ENCODE data around the gene TXNL4A.
"Not testable (repeated sequence)": the region's sequence is repeated elsewhere in the genome, so short reads cannot be mapped to it uniquely, and the experiment has no call there.

Gene TXNL4A, protein sequence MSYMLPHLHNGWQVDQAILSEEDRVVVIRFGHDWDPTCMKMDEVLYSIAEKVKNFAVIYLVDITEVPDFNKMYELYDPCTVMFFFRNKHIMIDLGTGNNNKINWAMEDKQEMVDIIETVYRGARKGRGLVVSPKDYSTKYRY

DNA sequence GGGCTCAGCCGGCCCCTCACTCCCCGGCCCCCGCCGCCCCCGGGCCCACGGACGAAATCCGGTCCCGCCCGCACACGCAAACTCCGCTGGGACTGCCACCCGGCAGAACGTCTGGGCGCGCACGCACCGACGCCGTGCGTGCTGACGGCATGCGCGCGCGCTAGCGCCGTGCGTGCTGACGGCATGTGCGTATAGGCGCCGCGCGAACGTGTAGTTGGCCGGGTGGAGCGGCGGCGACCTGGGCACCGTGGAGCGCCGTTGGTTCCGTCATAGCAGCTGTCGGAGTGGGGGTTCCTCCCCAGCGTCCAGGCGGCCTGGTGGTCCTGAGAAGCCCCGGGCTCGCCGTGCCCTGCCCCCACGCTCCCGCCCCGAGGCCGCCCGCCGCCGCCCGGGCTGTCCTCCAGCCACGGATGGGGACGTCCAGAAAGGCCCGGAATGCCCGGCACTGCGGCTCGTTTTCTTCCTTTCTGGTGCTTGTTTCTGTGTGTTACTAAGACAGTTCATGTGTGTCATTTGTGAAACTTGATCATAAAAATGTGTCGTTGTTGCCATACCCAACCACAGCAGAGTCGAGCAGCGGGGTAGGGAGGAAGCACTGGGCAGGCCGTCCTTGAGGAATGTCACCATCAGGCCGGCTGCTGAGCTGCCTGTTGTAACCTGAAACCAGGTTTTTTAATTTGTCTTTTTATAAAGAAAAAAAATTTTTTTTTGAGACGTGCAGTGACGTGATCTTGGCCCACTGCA is at the start of gene TXNL4A:
TSS of gene TXNL4A (minus strand) at position 113 of the 744 bp plus-strand sequence. CDS start 171 bp downstream, outside the sequence.
- DNase-seq (ENCODE audit: low spot score): peak; percentile 67

DNA sequence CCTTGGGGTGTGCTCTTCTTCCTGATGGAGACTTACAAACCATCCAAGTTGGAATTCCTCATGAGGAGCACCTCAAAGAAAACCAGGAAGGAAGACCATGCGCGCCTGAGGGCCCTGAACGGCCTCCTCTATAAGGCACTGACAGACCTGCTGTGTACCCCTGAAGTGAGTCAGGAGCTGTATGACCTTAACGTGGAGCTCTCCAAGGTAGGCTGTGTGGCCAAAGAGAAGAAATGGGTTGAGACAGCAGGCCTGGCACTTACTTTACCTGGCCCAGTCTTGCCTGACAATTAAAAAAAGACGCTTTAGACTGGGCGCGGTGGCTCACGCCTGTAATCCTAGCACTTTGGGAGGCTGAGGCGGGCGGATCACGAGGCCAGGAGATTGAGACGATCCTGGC is 48.9 kb upstream of the TXNL4A start:
- no peak for DNase-seq (ENCODE audit: low spot score)

DNA sequence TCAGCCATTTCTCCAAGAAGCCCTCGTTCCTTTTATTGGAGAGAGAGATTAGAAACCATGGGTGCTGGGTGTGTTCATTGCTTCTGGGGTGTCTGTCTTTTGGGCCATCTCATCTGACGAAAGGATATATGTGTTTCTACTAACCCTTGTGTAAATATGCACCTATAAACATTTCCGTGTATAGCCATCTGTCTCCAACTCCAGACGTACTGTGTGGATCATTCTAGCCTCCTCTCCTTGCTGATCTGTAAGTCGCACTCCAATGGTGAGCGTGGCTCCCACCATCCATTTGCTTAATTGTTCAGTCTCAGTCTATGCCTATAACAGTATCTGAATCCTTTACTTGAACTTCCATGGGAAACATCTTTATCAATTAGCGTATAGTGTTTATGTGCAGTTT is 47.6 kb upstream of the TXNL4A start:
- no peak for DNase-seq (ENCODE audit: low spot score)

DNA sequence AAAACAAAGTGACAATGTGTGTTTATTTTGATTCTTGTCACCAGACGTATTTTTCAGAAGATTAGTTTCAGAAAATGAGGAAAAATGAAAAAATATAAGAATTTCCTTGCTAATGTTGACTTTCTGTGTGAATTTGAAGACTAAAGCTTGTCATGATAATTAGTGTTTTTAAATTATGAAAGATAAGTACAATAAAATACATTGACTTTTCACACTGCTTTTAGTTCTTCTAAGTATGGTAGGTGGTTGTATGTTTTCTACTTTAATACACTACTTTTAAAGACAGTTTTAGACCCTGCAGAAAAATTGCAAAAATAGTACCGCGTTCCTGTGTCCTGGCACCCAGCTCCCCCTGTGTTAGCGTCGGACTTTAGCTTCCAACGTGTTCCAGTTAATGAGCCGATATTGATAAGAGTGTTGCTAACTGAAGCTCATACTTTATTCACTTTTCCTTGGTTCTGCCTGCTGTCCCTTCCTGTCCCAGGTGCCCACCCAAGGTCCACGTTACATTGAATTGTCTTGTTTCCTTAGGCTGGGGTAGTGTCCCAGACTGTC is 46.6 kb upstream of the TXNL4A start:
- DNase-seq (ENCODE audit: low spot score): no peak

DNA sequence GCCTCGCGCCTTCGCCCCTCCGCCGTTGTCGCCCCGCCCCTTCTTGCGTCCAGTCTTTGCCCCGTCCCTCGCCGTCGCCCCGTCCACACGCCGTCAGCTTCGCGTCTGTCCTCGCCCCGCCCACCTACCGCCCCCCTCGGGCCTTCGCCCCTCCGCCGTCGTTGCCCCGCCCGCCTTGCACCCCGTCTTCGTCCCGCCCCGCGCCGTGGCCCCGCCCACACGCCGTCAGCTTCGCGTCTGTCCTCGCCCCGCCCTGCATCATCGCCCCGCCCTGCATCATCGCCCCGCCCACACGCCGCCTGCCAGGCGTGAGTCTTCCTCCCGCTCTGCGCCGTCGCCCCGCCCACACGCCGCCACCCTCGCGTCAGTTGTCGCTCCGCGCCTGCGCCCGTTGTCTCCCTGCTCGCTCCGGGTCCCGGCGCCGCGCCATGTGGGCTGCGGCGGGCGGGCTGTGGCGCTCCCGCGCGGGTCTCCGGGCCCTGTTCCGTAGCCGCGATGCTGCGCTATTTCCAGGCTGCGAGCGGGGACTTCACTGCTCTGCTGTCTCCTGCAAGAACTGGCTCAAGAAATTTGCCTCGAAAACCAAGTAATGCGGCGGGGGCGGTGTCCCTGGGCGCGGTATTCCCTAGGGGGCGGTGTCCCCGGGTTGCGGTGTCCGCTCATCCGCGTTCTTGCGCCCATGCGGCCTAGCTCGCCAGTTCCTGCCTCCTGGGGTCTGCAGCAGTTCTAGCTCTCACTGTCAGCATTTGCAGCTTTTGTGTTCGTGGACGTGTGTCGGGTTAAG is 45.9 kb upstream of the TXNL4A start, which contains the start of gene RBFA:
TSS of gene RBFA (plus strand) at position 367 of the 784 bp plus-strand sequence. CDS start at position 429, 62 bp downstream.
- peak; percentile 84 for DNase-seq (ENCODE audit: low spot score)

DNA sequence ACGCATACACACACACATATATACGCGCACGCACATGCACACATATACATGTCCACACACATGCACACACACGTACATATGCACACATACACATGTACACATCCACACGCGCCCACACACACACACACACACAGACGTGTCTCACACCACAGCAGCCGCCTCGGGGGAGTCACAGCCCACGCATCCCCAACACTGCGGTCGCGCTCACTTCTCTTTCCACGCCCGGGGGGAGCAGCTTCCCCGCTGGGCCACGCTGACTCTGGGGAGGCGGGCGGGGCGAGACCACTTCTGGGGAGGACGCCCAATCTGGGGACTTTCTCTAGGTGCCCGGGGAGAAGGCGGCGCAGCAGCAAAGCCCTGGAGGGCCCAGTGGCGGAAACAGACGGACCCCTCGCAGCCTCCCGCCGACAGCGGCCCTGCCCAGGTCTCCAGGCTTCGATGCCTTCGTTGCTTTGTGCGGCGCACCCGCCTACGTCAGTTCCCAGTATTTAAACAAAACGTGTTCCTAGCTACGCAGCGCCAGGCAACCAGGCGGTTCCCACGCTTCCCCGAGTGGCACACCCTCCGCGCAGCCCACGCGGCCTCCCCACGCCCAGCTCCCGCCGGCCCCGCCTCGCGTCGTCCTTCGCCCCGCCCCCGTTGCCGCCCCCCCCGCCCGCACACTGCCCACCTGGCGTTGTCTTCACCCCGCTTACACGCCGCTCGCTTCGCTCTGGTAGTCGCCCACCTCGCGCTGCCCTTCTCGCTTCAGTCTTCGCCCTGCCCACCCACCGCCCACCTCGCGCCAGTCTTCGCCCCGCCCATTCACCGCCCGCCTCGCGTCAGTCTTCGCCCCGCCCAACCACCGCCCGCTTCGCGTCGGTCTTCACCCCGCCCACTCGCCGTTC is 45.1 kb upstream of the TXNL4A start:
- DNase-seq (ENCODE audit: low spot score): peak; percentile 72

DNA sequence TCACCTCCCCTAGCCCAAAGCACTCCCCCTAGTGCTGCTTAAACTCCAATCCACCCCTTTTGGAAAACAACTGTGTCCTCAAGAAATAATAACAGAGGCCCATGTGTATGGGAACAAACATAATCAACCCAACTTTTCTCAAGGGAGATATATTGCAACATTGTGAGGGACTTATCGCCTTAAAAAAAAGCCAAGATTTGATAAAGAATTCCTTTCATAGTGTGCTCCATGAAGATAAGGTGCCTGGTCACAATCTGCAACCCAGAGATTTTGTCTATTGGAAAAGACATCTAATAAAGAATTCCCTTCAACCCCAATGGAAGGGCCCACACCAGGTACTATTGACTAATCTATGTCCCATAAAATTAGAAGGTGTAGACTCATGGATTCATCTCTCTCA is 41.3 kb upstream of the TXNL4A start:
- DNase-seq (ENCODE audit: low spot score): no peak

DNA sequence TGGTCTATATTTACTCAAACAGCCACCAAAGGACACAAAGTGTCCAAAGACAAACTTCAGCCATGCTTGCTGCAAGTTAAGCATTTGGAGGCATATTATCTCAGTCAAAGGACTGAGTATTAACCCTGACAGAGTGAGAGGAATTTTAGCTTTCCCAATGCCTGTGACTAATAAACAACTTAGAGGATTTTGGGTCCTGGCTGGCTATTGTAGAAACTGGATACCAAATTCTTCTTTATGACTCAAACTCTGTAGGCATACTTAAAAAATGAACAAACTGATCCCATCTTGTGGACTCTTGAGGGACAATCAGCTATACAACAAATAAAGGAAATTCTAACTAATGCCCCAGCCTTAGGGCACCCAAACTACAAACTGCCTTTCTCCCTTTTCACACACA is 39.4 kb upstream of the TXNL4A start:
- DNase-seq (ENCODE audit: low spot score): not testable (repeated sequence)

DNA sequence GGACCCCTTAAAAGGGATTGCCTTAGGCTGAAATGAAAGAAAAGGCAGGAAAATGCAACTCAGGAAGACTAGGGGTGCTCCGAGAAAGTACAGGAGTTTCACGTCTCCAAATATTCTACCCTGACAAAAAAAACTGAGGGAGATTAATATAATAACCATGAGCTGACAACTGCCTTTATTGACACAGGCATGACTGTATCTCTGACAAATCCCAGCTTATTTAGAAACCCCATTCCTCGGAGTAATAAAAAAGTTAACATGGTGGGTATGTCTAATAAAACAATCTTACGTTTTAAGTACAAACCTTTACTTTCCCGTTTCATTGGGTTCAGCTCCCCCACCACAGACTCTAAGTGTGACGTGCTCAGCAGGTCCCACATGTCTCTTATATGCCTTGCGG is 38.0 kb upstream of the TXNL4A start:
- no peak for DNase-seq (ENCODE audit: low spot score)

DNA sequence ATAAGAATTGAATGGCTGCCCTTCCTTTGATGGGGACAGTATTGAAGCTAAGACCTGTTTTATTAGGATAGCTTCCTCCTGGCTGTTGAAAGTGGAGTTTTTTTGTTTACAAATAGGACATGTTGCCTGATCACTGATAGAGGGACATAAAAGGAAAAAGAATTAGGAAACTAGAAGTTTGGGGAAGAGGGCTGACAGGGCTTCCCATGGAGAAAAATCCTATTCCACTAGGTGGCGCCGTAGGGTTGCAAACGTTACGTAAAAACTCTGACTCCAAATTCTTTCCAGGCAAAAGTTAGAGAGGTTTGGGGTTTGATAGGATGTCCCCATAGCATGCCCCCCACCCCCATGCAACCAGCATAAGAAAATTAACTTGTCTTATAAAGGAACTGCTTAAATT is 34.8 kb upstream of the TXNL4A start:
- DNase-seq (ENCODE audit: low spot score): no peak

DNA sequence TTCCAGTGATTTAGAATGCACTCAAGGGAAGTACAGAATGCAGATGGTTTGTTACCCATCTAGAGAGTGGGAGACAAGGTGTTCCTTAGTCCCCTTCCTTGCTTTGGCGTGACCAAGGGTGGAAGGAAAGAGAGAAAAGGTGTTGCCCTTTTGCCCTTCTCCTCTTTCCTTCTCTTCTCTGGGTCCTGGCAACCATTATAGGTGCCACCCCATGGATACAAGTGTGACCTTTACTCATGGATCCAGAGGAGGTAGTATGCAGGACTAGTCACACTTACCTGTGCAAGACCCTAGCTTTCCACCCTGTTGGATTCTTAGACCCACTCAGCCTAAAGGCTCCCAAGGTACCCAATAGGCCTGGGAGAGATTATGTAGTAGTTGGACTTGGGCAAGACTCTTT is 34.2 kb upstream of the TXNL4A start:
- no peak for DNase-seq (ENCODE audit: low spot score)

DNA sequence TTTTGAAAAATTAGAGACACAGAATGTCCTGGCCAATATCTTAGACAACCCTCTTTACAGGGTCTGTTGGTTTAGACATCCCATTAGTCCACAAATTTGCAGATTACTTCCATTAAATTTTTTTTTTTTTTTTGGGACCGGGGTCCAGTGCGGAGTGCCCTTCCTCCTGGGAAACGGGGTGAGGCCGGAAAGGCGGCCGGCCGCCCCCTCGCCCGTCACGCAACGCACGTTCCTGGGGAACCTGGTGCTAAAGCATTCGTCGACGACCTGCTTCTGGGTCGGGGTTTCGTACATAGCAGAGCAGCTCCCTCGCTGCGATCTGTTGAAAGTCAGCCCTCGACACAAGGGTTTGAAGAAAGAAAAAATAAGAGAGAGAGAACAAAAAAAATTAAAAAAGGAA is 24.4 kb upstream of the TXNL4A start:
- no peak for DNase-seq (ENCODE audit: low spot score)

DNA sequence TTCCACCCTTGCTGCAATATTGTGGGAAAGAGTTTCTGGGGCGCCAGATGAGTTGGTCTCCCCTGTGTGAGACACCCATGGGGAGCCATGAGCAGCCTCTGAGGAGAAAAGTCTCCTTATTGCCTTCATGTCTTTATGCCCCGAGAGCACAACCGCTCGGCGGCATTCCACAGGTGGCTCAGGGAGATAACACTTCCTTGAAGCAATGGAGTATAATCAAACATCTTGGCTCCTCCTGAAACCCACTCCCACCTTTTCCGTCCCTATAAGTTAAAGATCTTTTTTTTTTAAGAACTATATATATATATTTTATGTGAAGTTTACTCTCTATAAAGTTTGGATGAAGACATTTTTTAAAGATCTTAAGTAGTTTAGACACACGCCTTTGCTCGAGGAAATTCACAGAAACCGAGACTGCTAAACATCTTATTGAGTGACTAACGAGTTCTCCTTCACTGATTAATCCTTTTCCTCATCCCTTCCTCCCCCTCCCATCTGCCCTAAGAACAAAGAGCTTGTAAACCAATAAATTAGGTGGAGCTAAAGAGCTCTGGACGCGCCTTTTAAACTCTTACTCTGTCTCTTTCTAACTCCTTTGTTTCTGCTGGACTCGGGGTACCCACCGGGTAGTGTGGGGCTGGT is 23.3 kb upstream of the TXNL4A start:
- DNase-seq (ENCODE audit: low spot score): not testable (repeated sequence)

DNA sequence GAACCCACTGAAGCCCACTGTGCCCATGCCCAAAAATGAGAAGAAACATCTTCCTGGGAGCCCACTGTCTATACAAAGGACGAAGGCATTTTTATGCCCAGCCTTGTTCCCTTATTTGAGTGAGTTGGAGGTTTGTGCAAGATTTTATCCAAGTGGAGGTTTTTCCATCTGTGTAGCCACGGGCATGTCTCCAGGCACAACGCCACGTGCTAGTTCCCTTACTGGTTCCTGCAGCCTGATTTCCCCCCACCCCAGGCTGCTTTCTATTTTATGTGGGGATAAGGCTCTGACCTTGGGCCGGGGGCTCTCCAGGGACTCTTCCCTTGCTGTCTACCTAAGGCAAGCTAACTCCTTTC is 22.2 kb upstream of the TXNL4A start:
- no peak for DNase-seq (ENCODE audit: low spot score)

DNA sequence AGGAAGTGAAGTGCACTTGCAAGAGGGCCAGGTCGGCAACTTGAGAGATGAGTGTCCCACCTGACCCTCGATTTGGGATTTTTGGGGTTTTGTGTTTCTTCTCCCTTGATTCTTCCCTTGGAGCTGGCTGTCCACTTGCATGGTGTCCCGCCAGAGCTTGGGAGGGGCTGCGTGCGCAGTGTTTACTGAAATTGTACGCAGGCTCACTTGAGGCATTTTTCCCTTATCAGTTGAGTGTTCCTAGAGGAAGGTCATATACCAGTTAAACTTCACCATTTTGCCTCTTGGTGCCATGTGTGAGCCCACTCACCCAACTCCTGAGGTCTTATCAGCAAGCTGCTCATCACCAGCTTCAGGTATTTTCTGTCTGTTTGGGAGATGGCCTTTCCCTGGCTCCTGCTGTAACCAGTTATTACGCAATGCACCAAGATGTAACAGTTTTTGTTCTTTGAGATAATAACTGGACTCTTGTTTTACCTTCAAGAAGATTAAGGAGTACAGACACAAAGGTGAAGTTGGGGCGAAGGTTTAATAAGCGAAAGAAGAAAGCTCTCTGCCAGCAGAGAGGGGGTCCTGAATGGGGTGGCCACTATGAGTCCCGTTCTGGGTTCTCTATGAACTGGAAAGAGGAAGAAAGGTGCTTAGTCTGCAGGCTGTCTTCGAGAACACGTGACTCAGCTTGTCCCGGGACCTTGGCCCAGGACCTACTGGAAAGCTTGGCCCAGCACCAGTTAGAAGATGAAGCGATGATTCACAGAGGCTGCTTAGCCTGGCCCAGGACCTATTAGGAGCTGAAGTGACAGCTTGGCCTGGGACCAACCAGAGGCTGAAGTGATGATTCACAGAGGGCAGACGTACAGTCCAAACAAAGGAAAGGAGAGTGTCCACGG is 21.5 kb upstream of the TXNL4A start:
- no peak for DNase-seq (ENCODE audit: low spot score)

DNA sequence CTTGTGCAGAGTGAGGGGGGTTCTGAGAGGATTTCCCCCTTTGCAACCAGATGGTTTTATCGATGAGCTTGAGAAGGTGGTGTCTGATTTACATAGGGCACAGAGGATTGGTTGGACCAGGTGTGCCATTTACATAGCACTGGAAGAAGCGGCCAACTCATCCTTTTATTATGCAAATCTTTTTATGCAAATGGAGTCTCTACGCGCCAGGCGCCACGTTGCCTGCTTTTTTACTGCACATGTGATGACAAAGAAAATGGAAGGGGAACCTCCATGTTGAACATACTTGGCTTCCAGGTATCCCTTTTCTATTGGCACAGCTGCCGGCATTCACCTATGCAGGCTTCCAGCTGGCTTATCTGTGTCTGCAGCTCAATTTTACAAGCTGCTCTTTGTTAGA is 18.4 kb upstream of the TXNL4A start:
- no peak for DNase-seq (ENCODE audit: low spot score)

DNA sequence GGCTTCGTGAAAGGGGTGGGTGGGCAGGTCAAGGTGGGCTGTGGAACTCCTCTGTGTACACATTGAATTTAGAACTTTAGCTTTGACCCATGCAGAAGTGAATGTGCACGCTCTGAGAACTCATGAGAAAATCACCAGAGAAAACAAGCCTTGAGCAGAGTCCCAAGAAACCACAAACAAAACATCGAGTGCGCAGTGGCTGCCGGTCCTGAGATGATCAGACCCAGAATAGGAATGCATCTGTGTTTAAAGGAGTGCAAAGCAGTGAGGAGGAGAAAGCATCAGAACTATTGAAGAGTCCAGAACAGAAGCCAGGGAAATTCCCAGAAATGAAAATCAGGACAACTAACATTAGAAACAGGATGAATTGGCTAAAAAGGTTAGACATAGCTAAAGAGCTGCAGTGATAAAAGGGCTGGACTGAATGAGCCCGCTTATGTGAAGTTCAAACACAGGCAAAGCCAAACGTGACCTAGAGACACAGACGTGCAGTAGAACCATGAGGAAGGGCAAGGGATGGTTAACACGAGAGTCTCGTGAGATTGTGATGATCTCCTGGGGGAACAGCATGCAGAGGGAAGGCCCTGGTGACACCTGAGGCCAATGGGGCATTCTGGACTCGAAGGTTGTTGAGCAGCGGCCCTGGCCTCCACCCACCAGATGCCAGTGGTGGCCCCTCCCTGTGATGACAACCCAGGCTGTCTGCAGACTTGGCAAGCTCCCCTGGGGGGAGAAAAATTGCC is 16.4 kb upstream of the TXNL4A start:
- no peak for DNase-seq (ENCODE audit: low spot score)

DNA sequence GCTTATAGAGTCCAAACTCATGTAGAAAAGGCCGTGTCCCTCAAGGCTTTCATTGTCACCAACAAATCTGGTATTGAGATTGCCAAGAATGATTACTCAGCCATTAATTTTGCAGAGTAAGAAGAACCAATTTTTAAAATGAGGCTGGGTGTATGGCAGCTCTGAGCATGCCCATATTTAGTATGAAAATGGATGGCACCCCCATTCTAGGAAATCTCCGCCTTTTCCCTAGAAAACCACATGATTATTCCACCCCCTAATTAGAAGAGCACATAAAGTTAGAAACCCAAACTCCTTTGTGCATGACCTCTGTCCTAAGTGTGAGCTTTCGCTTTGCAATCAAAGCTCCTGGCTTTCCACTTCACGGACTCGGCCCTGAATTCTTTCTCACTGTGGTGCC is 14.1 kb upstream of the TXNL4A start:
- DNase-seq (ENCODE audit: low spot score): no peak

DNA sequence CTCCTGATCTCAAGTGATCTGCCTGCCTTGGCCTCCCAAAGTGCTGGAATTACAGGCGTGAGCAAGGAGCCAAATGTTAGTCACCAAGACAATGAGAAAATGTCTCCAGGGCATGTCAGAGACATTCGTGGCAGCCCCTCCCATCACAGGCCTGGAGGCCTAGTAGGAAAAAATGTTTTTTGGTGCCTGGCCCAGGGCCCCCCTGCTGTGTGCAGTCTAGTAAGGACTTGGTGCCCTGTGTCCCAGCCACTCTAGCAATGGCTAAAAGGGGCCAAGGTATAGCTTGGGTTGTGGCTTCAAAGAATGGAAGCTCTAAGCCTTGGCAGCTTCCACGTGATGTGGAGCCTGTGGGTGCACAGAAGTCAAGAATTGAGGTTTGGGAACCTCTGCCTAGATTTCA is 12.5 kb upstream of the TXNL4A start:
- no peak for DNase-seq (ENCODE audit: low spot score)

DNA sequence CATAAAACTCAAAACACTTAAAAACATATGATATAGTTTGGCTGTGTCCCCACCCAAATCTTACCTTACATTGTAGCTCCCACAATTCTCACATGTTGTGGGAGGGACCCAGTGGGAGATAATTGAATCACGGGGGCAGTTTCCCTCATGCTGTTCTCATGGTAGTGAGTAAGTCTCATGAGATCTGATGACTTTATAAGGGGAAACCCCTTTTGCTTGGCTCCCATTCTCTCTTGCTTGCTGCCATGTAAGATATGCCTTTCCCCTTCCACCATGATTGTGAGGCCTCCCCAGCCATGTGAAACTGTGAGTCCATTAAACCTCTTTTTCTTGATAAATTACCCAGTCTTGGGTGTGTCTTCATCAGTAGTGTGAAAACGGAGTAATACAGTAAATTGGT is 11.3 kb upstream of the TXNL4A start:
- not testable (repeated sequence) for DNase-seq (ENCODE audit: low spot score)

All from HuH-7.5 (cell line).